ENCODE measurements around the gene FBP1.

The FBP1 gene

DNA sequence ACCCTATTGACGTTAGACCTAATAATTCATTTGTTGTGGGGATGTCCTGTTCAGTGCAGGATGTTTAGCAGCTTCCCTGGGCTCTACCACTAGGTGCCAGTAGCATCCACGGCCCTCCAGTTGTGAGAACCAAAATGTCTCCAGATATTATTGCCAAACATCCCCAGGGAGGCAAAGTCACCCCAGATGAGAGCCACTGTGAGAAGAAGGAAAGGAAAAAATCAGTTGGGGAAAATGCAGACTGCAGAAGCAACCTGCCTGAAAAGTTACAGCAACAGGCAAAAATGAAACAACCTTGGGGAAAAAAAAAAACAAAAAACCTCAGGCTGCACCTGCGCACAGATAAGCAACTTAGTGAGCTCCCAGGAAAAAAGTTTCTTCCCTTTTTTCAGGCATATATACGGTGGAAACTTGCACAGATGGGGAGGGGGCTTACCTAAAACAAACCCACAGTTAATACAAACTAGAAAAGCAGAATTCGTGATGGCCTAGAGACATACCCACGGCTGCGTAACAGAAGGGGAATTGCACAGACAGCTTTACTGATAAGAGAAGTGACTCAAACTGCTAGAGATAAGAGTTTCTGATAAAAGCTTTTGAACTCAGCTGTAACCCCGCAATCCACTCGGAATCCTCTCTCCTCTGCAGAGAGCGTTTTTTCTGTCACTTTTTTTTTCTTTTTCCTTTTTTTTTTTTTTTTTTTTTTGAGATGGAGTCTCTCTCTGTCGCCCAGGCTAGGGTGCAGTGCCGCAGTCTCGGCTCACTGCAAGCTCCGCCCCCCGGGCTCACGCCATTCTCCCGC, 29.8 kb upstream of the FBP1 start:
- no peak overlapping the region for H3K27ac ChIP-seq (ENCODE audit: low read length)

GRCh38 chr9:94668418-94668927, 29.2 kb upstream of the FBP1 start:
- no peak overlapping the region for H3K9ac ChIP-seq (ENCODE audit: low read length)
- H3K9me3 ChIP-seq (ENCODE audit: control insufficient read depth, low read depth, low read length): no peaks in the 10 kb centered on the region
- no peak overlapping the region for H3K27ac ChIP-seq (ENCODE audit: low read length)
- no peaks in the 10 kb centered on the region for H3K36me3 ChIP-seq (ENCODE audit: control insufficient read depth, low read depth, low read length)
- no peaks in the 10 kb centered on the region for H3K4me1 ChIP-seq (ENCODE audit: control insufficient read depth, low read depth, low read length)
- no peaks in the 10 kb centered on the region for H3K27me3 ChIP-seq (ENCODE audit: control insufficient read depth, insufficient read depth, low read length)
- no peak overlapping the region for H3K4me3 ChIP-seq (ENCODE audit: low read length)

More for the DNA sequence above, 29.8 kb upstream of the FBP1 start:
- H3K4me3 ChIP-seq (ENCODE audit: low read length): no peak overlapping the region
- H3K9me3 ChIP-seq (ENCODE audit: control insufficient read depth, low read depth, low read length): no peaks in the 10 kb centered on the region
- no peak overlapping the region for H3K9ac ChIP-seq (ENCODE audit: low read length)
- no peaks in the 10 kb centered on the region for H3K4me1 ChIP-seq (ENCODE audit: control insufficient read depth, low read depth, low read length)
- H3K36me3 ChIP-seq (ENCODE audit: control insufficient read depth, low read depth, low read length): no peaks in the 10 kb centered on the region
- H3K27me3 ChIP-seq (ENCODE audit: control insufficient read depth, insufficient read depth, low read length): no peaks in the 10 kb centered on the region

- H3K9me3 ChIP-seq (ENCODE audit: control insufficient read depth, low read depth, low read length): no peaks in the 10 kb centered on the region
- H3K9ac ChIP-seq (ENCODE audit: low read length): no peak overlapping the region
- no peak overlapping the region for H3K27ac ChIP-seq (ENCODE audit: low read length)
- no peaks in the 10 kb centered on the region for H3K27me3 ChIP-seq (ENCODE audit: control insufficient read depth, insufficient read depth, low read length)
- H3K4me1 ChIP-seq (ENCODE audit: control insufficient read depth, low read depth, low read length): no peaks in the 10 kb centered on the region
- H3K36me3 ChIP-seq (ENCODE audit: control insufficient read depth, low read depth, low read length): no peaks in the 10 kb centered on the region
- no peak overlapping the region for H3K4me3 ChIP-seq (ENCODE audit: low read length)
Observed at GRCh38 chr9:94666364-94667099, 27.2 kb upstream of the FBP1 start.

DNA sequence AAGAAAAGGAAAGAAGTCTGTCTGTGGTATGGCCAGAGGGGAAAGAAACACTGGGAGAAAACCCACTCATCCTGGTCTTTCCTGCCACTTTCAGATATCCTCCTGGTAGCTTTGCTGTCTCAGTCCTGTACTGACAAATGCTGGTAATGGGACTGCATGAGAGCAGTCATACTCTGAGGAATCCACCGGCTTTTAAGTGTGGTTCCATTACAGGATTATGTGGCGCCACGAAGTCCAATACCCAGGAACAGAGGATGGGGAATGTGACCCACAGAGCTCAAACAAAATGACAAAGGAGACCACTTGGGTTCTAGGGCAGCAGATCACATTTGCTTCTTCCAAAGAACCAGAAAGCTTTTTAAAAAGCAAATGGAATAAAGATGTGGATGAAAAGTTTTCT, 26.3 kb upstream of the FBP1 start:
- Histone ChIP-seq H3K4me1 (ENCODE audit: control insufficient read depth, low read depth, low read length) (no peaks in the 10 kb centered on the region), H3K27me3 (ENCODE audit: control insufficient read depth, insufficient read depth, low read length) (no peaks in the 10 kb centered on the region), H3K9me3 (ENCODE audit: control insufficient read depth, low read depth, low read length) (no peaks in the 10 kb centered on the region), H3K4me3 (ENCODE audit: low read length) (no peak overlapping the region), H3K36me3 (ENCODE audit: control insufficient read depth, low read depth, low read length) (no peaks in the 10 kb centered on the region), H3K9ac (ENCODE audit: low read length) (no peak overlapping the region), H3K27ac (ENCODE audit: low read length) (no peak overlapping the region)

DNA sequence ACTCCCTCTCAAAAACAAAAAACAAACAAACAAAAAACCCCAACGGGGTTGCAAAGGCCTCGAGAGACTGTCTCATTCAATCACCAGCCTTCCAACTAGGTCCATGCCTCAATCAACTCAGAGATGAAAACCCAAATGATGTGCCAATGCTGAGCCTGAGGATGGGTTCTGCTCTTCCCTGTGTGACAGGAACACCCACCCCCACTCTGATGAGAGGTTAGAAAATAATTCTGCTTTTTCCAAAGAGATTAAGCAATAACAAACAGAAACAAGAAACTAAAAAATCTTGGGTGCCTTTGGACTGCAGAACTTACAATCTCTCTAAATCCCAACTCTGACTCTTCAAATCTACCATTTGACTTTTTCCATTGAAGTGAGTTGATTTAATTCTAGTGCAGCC, 25.5 kb upstream of the FBP1 start:
- Histone ChIP-seq H3K36me3 (ENCODE audit: control insufficient read depth, low read depth, low read length) (no peaks in the 10 kb centered on the region), H3K9ac (ENCODE audit: low read length) (no peak overlapping the region)

DNA sequence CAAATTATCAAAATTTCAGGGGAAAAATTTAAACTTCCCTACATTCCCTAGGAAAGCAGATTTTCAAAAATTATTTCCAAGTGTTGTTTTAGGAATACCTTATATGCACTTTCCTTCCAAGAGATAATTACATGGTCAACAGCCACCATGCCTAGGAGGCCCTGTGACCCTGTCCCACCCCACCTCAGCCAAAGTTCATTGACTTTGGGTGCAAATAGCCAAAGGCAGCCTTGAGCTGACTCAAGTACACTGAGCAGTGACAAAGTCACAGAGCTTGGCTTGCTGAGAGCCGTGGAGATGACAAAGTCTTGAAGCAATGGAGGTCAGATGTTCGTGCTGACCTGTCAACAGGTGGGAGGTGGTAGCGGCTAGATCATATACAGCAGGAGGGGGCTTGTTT, 24.3 kb upstream of the FBP1 start:
- no peaks in the 10 kb centered on the region for H3K9me3 ChIP-seq (ENCODE audit: control insufficient read depth, low read depth, low read length)
- H3K27me3 ChIP-seq (ENCODE audit: control insufficient read depth, insufficient read depth, low read length): no peaks in the 10 kb centered on the region
- H3K27ac ChIP-seq (ENCODE audit: low read length): no peak overlapping the region
- H3K4me3 ChIP-seq (ENCODE audit: low read length): no peak overlapping the region
- no peak overlapping the region for H3K9ac ChIP-seq (ENCODE audit: low read length)
- no peaks in the 10 kb centered on the region for H3K36me3 ChIP-seq (ENCODE audit: control insufficient read depth, low read depth, low read length)
- no peaks in the 10 kb centered on the region for H3K4me1 ChIP-seq (ENCODE audit: control insufficient read depth, low read depth, low read length)

More for the DNA sequence above, 25.5 kb upstream of the FBP1 start:
- Histone ChIP-seq H3K27ac (ENCODE audit: low read length) (no peak overlapping the region), H3K9me3 (ENCODE audit: control insufficient read depth, low read depth, low read length) (no peaks in the 10 kb centered on the region), H3K4me3 (ENCODE audit: low read length) (no peak overlapping the region), H3K27me3 (ENCODE audit: control insufficient read depth, insufficient read depth, low read length) (no peaks in the 10 kb centered on the region), H3K4me1 (ENCODE audit: control insufficient read depth, low read depth, low read length) (no peaks in the 10 kb centered on the region)

- no peak overlapping the region for H3K9ac ChIP-seq (ENCODE audit: low read length)
- H3K9me3 ChIP-seq (ENCODE audit: control insufficient read depth, low read depth, low read length): no peaks in the 10 kb centered on the region
Observed at GRCh38 chr9:94663140-94663539, 23.8 kb upstream of the FBP1 start.

DNA sequence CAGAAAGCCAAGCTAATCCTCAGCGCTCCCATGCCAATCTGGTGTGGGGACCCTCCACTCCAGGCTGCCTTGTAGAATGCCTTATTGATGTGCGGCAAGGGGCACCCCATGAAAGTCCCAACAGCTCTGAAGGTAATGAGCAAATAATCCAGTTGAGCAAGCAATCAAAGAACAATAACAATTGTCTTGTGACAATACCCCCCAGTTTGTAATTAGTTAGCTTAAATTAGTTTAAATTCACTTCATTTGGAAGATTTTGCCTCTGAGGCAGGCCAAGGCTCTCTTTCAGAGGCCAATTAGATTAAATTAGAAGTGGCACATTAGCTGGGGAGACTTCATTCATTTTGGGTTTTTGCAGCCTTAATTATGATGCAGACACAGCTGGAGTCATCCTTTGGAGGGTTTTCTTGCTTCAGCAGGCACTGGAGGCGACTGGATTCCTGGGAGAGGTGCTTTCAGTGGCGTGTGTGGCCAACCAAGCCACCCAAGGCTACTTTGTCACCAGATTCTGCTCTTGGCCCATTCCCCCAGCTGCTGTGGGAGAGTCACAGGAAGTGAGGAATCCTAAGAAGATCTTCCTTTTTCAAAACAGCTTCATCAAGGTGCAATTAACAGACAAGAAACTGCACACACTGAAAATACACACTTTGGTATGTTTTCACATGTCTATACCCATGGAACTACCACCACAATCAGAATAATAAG, 17.9 kb upstream of the FBP1 start:
- Histone ChIP-seq H3K4me1 (ENCODE audit: control insufficient read depth, low read depth, low read length) (no peaks in the 10 kb centered on the region), H3K9ac (ENCODE audit: low read length) (no peak overlapping the region), H3K9me3 (ENCODE audit: control insufficient read depth, low read depth, low read length) (no peaks in the 10 kb centered on the region), H3K4me3 (ENCODE audit: low read length) (no peak overlapping the region), H3K27me3 (ENCODE audit: control insufficient read depth, insufficient read depth, low read length) (no peaks in the 10 kb centered on the region), H3K36me3 (ENCODE audit: control insufficient read depth, low read depth, low read length) (no peaks in the 10 kb centered on the region), H3K27ac (ENCODE audit: low read length) (no peak overlapping the region)

More at GRCh38 chr9:94663140-94663539, 23.8 kb upstream of the FBP1 start:
- Histone ChIP-seq H3K27me3 (ENCODE audit: control insufficient read depth, insufficient read depth, low read length) (no peaks in the 10 kb centered on the region), H3K4me3 (ENCODE audit: low read length) (no peak overlapping the region), H3K4me1 (ENCODE audit: control insufficient read depth, low read depth, low read length) (no peaks in the 10 kb centered on the region), H3K36me3 (ENCODE audit: control insufficient read depth, low read depth, low read length) (no peaks in the 10 kb centered on the region), H3K27ac (ENCODE audit: low read length) (no peak overlapping the region)

GRCh38 chr9:94656200-94656599, 16.9 kb upstream of the FBP1 start:
- H3K4me1 ChIP-seq (ENCODE audit: control insufficient read depth, low read depth, low read length): no peaks in the 10 kb centered on the region
- no peak overlapping the region for H3K4me3 ChIP-seq (ENCODE audit: low read length)
- H3K9ac ChIP-seq (ENCODE audit: low read length): no peak overlapping the region
- no peaks in the 10 kb centered on the region for H3K27me3 ChIP-seq (ENCODE audit: control insufficient read depth, insufficient read depth, low read length)
- H3K9me3 ChIP-seq (ENCODE audit: control insufficient read depth, low read depth, low read length): no peaks in the 10 kb centered on the region
- no peaks in the 10 kb centered on the region for H3K36me3 ChIP-seq (ENCODE audit: control insufficient read depth, low read depth, low read length)
- no peak overlapping the region for H3K27ac ChIP-seq (ENCODE audit: low read length)

GRCh38 chr9:94655739-94656138, 16.4 kb upstream of the FBP1 start:
- Histone ChIP-seq H3K4me3 (ENCODE audit: low read length) (no peak overlapping the region), H3K27ac (ENCODE audit: low read length) (no peak overlapping the region), H3K27me3 (ENCODE audit: control insufficient read depth, insufficient read depth, low read length) (no peaks in the 10 kb centered on the region), H3K9me3 (ENCODE audit: control insufficient read depth, low read depth, low read length) (no peaks in the 10 kb centered on the region), H3K4me1 (ENCODE audit: control insufficient read depth, low read depth, low read length) (no peaks in the 10 kb centered on the region), H3K36me3 (ENCODE audit: control insufficient read depth, low read depth, low read length) (no peaks in the 10 kb centered on the region), H3K9ac (ENCODE audit: low read length) (no peak overlapping the region)

GRCh38 chr9:94654165-94654894, 15.0 kb upstream of the FBP1 start:
- no peaks in the 10 kb centered on the region for H3K4me1 ChIP-seq (ENCODE audit: control insufficient read depth, low read depth, low read length)
- no peak overlapping the region for H3K27ac ChIP-seq (ENCODE audit: low read length)

More at GRCh38 chr9:94654165-94654894, 15.0 kb upstream of the FBP1 start:
- H3K4me3 ChIP-seq (ENCODE audit: low read length): no peak overlapping the region
- H3K9ac ChIP-seq (ENCODE audit: low read length): no peak overlapping the region
- H3K9me3 ChIP-seq (ENCODE audit: control insufficient read depth, low read depth, low read length): no peaks in the 10 kb centered on the region
- no peaks in the 10 kb centered on the region for H3K27me3 ChIP-seq (ENCODE audit: control insufficient read depth, insufficient read depth, low read length)
- H3K36me3 ChIP-seq (ENCODE audit: control insufficient read depth, low read depth, low read length): no peaks in the 10 kb centered on the region

Data from iPS-18a (cell line).